Neural cell (in vitro differentiated cells): Measurements from ENCODE around the gene MS4A6E. TPM values are rescaled to one million over a fixed set of nuclear protein-coding genes. Genes with fewer than 3 reads are reported as not detected.

Experiments used
- polyA plus RNA-seq: library from polyadenylated mRNA; depleted of rRNA; stranded (reverse); fragments of >200 nt; gene quantifications from 2 replicates; pipeline ENCODE4 v1.2.3, GENCODE V29; 2014

Gene MS4A6E
- polyA plus RNA-seq, 1 donor from 2014 or later = not detected

Other genes with a start within 250 kb of the MS4A6E start
- not detected in 2 replicates for gene MS4A2, start 238.6 kb upstream of the MS4A6E start, polyA plus RNA-seq
- gene MS4A6A, start 144.2 kb upstream of the MS4A6E start, polyA plus RNA-seq = not detected in 2 replicates
- gene MS4A4E, start 84.1 kb upstream of the MS4A6E start, polyA plus RNA-seq = not detected in 2 replicates
- not detected in 2 replicates for gene MS4A4A, start 46.6 kb upstream of the MS4A6E start, polyA plus RNA-seq
- gene MS4A7, start 51.3 kb downstream of the MS4A6E start, polyA plus RNA-seq = 0.10 TPM in 1 of 2 replicates, not detected in the other
- gene MS4A14, start 69.2 kb downstream of the MS4A6E start, polyA plus RNA-seq = not detected in 2 replicates
- not detected in 2 replicates for gene MS4A5, start 102.3 kb downstream of the MS4A6E start, polyA plus RNA-seq
- gene MS4A1, start 128.6 kb downstream of the MS4A6E start, polyA plus RNA-seq = not detected in 2 replicates
- not detected in 2 replicates for gene MS4A12, start 165.5 kb downstream of the MS4A6E start, polyA plus RNA-seq
- gene MS4A13, start 188.1 kb downstream of the MS4A6E start, polyA plus RNA-seq = not detected in 2 replicates